T-cell (primary cell): Measurements from ENCODE around the gene TIMP2. TPM values are rescaled to one million over a fixed set of nuclear protein-coding genes. Genes with fewer than 3 reads are reported as not detected.
"Not testable (repeated sequence)": the region's sequence is repeated elsewhere in the genome, so short reads cannot be mapped to it uniquely, and the experiment has no call there.

ENCODE experiments used
- ATAC-seq, 4 experiments: fragments of 200-7000 bp in 3 of 4; fragments of 150-1000 bp in 1 of 4; cut with Tn5 transposase; replicated peaks in 1 of 4; 1 replicate in 3 of 4; 2 replicates in 1 of 4; pipeline ENCODE4 v1.10.0; 2021; ENCODE audit warnings: moderate library complexity in 3 of 4, mild to moderate bottlenecking in 2 of 4, moderate number of reproducible peaks in 1 of 4
- CTCF ChIA-PET, 2 donors: fragments of 300-600 bp; sonication (Branson Sonifier 250); formaldehyde crosslinking; loops; one replicate each; lab custom pipeline; 2022; ENCODE audit warnings: antibody characterized with exemption in 2 of 2; lab: Charles Lee
- POLR2A ChIA-PET, 2 donors: fragments of 300-600 bp; sonication (Branson Sonifier 250); formaldehyde crosslinking; loops; one replicate each; lab custom pipeline; 2022; ENCODE audit warnings: antibody characterized with exemption in 2 of 2; lab: Charles Lee
- DNase-seq, 35 experiments: peaks; one replicate each; pipeline versions ENCODE4 v3.0.0 to v3.0.0-alpha.2; 2013 to 2023
- H3K27ac ChIP-seq: one replicate; pipeline ENCODE4 v1.5.1; 2013; ENCODE audit warnings: low read length
- H3K27me3 ChIP-seq, 2 experiments: replicated peaks in 1 of 2; 1 replicate in 1 of 2; 2 replicates in 1 of 2; pipeline versions ENCODE4 v1.6.1 to v1.7.0; 2013; ENCODE audit warnings: low read length in 1 of 2, mixed read lengths in 1 of 2; ENCODE audit not compliant: control insufficient read depth in 2 of 2, insufficient read depth in 2 of 2; ENCODE audit errors: extremely low read depth in 1 of 2
- H3K36me3 ChIP-seq, 2 donors: 1 replicate in 1 of 2; 2 replicates in 1 of 2; pipeline versions ENCODE4 v1.6.1 to v1.7.0; 2013; ENCODE audit warnings: low read length in 1 of 2; ENCODE audit not compliant: control insufficient read depth in 2 of 2, insufficient read depth in 1 of 2; ENCODE audit errors: extremely low read depth in 1 of 2
- H3K4me1 ChIP-seq, 2 experiments: 1 replicate in 1 of 2; 2 replicates in 1 of 2; pipeline versions ENCODE4 v1.6.1 to v1.7.0; 2013; ENCODE audit warnings: low read length in 2 of 2, mixed read lengths in 1 of 2; ENCODE audit not compliant: insufficient read depth in 2 of 2, control insufficient read depth in 1 of 2; ENCODE audit errors: extremely low read depth in 1 of 2
- H3K4me3 ChIP-seq, 2 donors: 1 replicate in 1 of 2; 2 replicates in 1 of 2; pipeline versions ENCODE4 v1.5.1 to v1.7.0; 2013; ENCODE audit warnings: mild to moderate bottlenecking in 2 of 2, low read length in 1 of 2, moderate library complexity in 1 of 2; ENCODE audit not compliant: control insufficient read depth in 1 of 2; ENCODE audit errors: extremely low read depth in 1 of 2
- H3K9me3 ChIP-seq: 2 replicates; pipeline ENCODE4 v1.7.0; 2013
- H3K27ac Mint-ChIP-seq, 2 donors: one replicate each; pipeline ENCODE4 v1.8.0; 2020 to 2021; ENCODE audit warnings: mild to moderate bottlenecking in 2 of 2, mixed read lengths in 2 of 2
- H3K27me3 Mint-ChIP-seq, 2 donors: one replicate each; pipeline ENCODE4 v1.8.0; 2021 to 2022; ENCODE audit warnings: mixed read lengths in 2 of 2
- H3K36me3 Mint-ChIP-seq: one replicate; pipeline ENCODE4 v1.8.0; 2021; ENCODE audit warnings: mixed read lengths
- H3K4me1 Mint-ChIP-seq, 3 donors: one replicate each; pipeline ENCODE4 v1.8.0; 2020 to 2022; ENCODE audit warnings: mixed read lengths in 3 of 3, mild to moderate bottlenecking in 1 of 3
- H3K4me3 Mint-ChIP-seq, 3 donors: one replicate each; pipeline ENCODE4 v1.8.0; 2020 to 2022; ENCODE audit warnings: mild to moderate bottlenecking in 3 of 3, mixed read lengths in 3 of 3, moderate library complexity in 3 of 3
- H3K9me3 Mint-ChIP-seq, 3 donors: one replicate each; pipeline ENCODE4 v1.8.0; 2020 to 2022; ENCODE audit warnings: mixed read lengths in 3 of 3
- WGBS: methylation state at CpG from one replicate; pipeline ENCODE4 v1.1.5; 2013; ENCODE audit warnings: missing lambda C conversion rate; ENCODE audit not compliant: insufficient coverage; 5-methylcytosine and 5-hydroxymethylcytosine counted together
- total RNA-seq, 35 experiments: library from RNA in 6 of 35; stranded (reverse) in 6 of 35; fragments of 120-200 nt in 1 of 35; gene quantifications; one replicate each; pipeline versions ENCODE4 v1.2.1 to v1.2.4 and lab custom pipeline; 2013 to 2026

TIMP2 gene
- total RNA-seq, 5 donors from 2014 or later (not counting 1 experiment from before 2014, with no cell fraction given), result 5.1 to 6.7 (median 6.5) TPM

DNA sequence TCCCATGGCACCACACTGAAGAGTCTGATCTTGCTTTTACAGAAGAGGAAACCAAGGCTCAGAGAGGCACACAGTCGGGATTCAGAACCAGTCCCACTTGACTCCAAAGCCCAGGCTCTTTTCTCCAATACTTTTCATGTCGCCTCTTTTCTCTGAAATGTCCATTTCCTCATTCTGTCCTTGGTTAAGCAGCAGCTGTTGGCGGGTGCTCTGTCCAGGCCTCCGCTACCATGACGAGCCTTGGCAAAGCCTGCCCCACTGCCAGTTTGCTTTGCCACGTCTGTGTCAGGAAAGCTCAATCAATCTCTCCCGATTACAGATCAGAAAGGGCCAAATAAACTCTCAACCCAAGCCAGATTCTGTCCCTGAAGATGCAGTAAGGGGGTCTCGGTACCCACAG is 13.1 kb downstream of the TIMP2 start:
- Mint-ChIP-seq H3K4me1 (peaks cover 5 to 15% (median 11%) of the 10 kb centered on the region in 3 donors), H3K27me3 (peaks cover 0 to 7% of the 10 kb centered on the region in 2 donors), H3K4me3 (no peak overlapping the region), H3K9me3 (no peaks in the 10 kb centered on the region), H3K36me3 (no peaks in the 10 kb centered on the region), H3K27ac (no peak overlapping the region)
- 74% methylated on average over 7 of the region's 8 CpGs for WGBS
- H3K27me3 ChIP-seq, result peaks cover 0 to 15% of the 10 kb centered on the region in 2 experiments
- no peak overlapping the region for H3K27ac ChIP-seq
- no peaks in the 10 kb centered on the region for H3K9me3 ChIP-seq
- no peaks in the 10 kb centered on the region for H3K36me3 ChIP-seq
- ChIA-PET CTCF (no interaction called here), POLR2A (interaction anchor here in 1 of 2 donors (0.6 kb wide), 1 partner anchor 61 kb away, joined by 3 read pairs; no protein-coding TSS in a partner anchor)
- DNase-seq, result no peak
- ATAC-seq, result no peak
- no peak overlapping the region for H3K4me3 ChIP-seq
- H3K4me1 ChIP-seq, result peaks cover 2 to 13% of the 10 kb centered on the region in 2 experiments

DNA sequence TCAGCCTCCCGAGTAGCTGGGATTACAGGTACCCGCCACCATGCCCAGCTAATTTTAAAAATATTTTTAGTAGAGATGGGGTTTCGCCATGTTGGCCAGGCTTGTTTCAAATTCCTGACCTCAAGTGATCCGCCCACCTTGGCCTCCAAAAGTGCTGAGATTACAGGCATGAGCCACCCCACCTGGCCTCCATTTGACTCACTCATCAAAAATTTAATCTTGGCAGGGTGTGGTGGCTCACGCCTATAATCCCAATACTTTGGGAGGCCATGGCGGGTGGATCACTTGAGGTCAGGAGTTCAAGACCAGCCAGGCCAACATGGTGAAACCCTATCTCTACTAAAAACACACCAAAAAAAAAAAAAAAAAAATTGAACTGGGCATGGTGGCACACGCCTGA is 13.6 kb downstream of the TIMP2 start:
- CTCF ChIA-PET, H3K4me3 ChIP-seq, H3K4me3 Mint-ChIP-seq, POLR2A ChIA-PET, H3K36me3 Mint-ChIP-seq, H3K27ac ChIP-seq, H3K27ac Mint-ChIP-seq, ATAC-seq, H3K27me3 Mint-ChIP-seq, H3K9me3 Mint-ChIP-seq, DNase-seq, H3K9me3 ChIP-seq, H3K36me3 ChIP-seq: not testable (repeated sequence)
- H3K4me1 ChIP-seq, result peaks cover 2 to 11% of the 10 kb centered on the region in 2 experiments
- 94% methylated on average over 3 of the region's 7 CpGs for WGBS
- H3K4me1 Mint-ChIP-seq, result peaks cover 5 to 12% (median 9%) of the 10 kb centered on the region in 3 donors
- peaks cover 0 to 12% of the 10 kb centered on the region in 2 experiments for H3K27me3 ChIP-seq

DNA sequence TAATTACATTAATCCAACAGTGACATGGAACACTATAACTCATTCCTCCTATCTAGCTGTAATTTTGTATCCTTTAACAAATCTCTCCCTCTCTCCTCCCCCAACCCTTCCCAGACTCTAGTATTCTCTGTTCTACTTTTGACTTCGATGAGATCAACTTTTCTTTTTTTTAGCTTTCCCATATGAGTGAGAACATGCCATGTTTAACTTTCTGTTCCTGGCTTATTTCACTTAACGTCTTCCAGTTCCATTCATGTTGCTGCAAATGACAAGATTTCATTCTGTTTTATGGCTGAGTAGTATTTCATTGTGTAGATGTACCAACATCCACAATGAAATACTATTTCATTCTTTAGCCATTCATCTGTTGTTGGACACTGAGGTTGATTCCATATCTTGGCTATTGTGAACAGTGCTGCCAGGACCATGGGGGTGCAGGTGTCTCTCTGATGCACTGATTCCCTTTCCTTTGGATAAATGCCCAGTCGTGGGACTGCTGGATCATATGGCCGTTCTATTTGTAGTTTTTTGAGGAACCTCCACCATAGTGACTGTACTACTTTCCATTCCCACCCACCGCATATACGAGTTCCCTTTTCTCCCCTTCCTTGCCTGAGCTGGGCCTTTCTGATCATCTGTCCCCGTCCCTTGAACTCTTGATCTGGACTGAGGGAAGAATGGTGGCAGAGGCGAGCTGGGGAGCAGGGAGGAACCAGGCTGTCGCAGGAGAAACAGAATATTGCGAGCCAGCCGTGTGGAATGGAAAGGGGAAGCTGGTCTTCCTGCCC is 14.5 kb downstream of the TIMP2 start:
- no peaks in the 10 kb centered on the region for H3K9me3 Mint-ChIP-seq
- no peak overlapping the region for H3K27ac Mint-ChIP-seq
- ChIA-PET POLR2A (no interaction called here), CTCF (no interaction called here)
- peaks cover under 1 to 4% (median under 1%) of the 10 kb centered on the region in 3 donors for H3K4me1 Mint-ChIP-seq
- WGBS, result no CpG with 5 or more reads among the region's 11 CpGs
- H3K36me3 ChIP-seq, result no peaks in the 10 kb centered on the region
- H3K27me3 ChIP-seq, result peaks cover 0 to 4% of the 10 kb centered on the region in 2 experiments
- no peaks in the 10 kb centered on the region for H3K9me3 ChIP-seq
- peaks cover 0 to 2% of the 10 kb centered on the region in 2 experiments for H3K4me1 ChIP-seq
- peaks cover 0 to 3% of the 10 kb centered on the region in 2 donors for H3K27me3 Mint-ChIP-seq
- DNase-seq (peak in 1 of 35 experiments; percentile 26), ATAC-seq (no peak)
- no peak overlapping the region for H3K4me3 Mint-ChIP-seq
- no peak overlapping the region for H3K27ac ChIP-seq
- no peak overlapping the region for H3K4me3 ChIP-seq
- no peaks in the 10 kb centered on the region for H3K36me3 Mint-ChIP-seq

GRCh38 chr17:78908426-78908825 is 16.8 kb downstream of the TIMP2 start:
- Histone ChIP-seq H3K4me1 (no peaks in the 10 kb centered on the region), H3K36me3 (no peaks in the 10 kb centered on the region), H3K4me3 (no peak overlapping the region), H3K27ac (no peak overlapping the region), H3K9me3 (no peaks in the 10 kb centered on the region), H3K27me3 (peaks cover 0 to 4% of the 10 kb centered on the region in 2 experiments)
- 71% methylated on average over 1 of the region's 4 CpGs for WGBS
- Mint-ChIP-seq H3K9me3 (no peaks in the 10 kb centered on the region), H3K36me3 (no peaks in the 10 kb centered on the region), H3K4me3 (no peak overlapping the region), H3K27ac (no peak overlapping the region), H3K4me1 (peaks cover 2 to 4% (median 2%) of the 10 kb centered on the region in 3 donors), H3K27me3 (peaks cover 0 to 3% of the 10 kb centered on the region in 2 donors)
- ChIA-PET POLR2A (no interaction called here), CTCF (no interaction called here)
- DNase-seq (no peak), ATAC-seq (no peak)

DNA sequence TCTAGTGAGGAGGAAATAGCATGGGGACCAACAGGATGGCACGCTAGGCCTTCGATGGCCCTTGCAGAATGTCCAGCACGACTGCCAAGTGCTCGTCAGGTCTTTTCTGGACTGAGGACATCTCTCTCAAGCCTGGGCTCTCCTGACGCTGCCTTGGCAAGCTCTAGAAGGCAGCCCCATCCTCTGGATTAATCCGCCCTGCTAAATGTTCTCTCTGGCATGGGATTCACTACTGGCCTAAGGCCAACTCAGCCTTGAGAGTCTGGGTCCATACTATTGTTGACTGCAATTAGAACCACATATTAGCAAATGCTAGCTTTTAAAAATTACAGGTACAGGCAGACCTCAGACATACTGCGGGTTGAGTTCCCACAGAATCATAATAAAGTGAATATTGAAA is 19.6 kb downstream of the TIMP2 start:
- Histone ChIP-seq H3K27ac (no peak overlapping the region), H3K4me1 (peaks cover 0 to 5% of the 10 kb centered on the region in 2 experiments), H3K4me3 (no peak overlapping the region), H3K27me3 (peaks cover 0 to 15% of the 10 kb centered on the region in 2 experiments), H3K9me3 (no peaks in the 10 kb centered on the region), H3K36me3 (no peaks in the 10 kb centered on the region)
- WGBS, result 87% methylated on average over 6 of the region's 7 CpGs
- no peak for DNase-seq
- POLR2A ChIA-PET, result interaction anchor here in 1 of 2 donors (0.7 kb wide), 1 partner anchor 37 kb away, joined by 3 read pairs; no protein-coding TSS in a partner anchor
- Mint-ChIP-seq H3K27ac (no peak overlapping the region), H3K4me3 (no peak overlapping the region), H3K27me3 (peaks cover 0 to 3% of the 10 kb centered on the region in 2 donors), H3K36me3 (no peaks in the 10 kb centered on the region), H3K9me3 (no peaks in the 10 kb centered on the region), H3K4me1 (peaks cover 4 to 9% (median 8%) of the 10 kb centered on the region in 3 donors)
- CTCF ChIA-PET, result no interaction called here
- no peak for ATAC-seq

GRCh38 chr17:78905116-78905515 is 20.1 kb downstream of the TIMP2 start:
- Histone ChIP-seq H3K36me3 (no peaks in the 10 kb centered on the region), H3K27me3 (peaks cover 0 to 15% of the 10 kb centered on the region in 2 experiments), H3K9me3 (no peaks in the 10 kb centered on the region), H3K27ac (no peak overlapping the region), H3K4me3 (no peak overlapping the region), H3K4me1 (peaks cover 0 to 5% of the 10 kb centered on the region in 2 experiments)
- ATAC-seq (no peak), DNase-seq (no peak)
- Mint-ChIP-seq H3K27me3 (peaks cover 0 to 3% of the 10 kb centered on the region in 2 donors), H3K4me3 (no peak overlapping the region), H3K36me3 (no peaks in the 10 kb centered on the region), H3K27ac (no peak overlapping the region), H3K4me1 (peaks cover 4 to 9% (median 8%) of the 10 kb centered on the region in 3 donors), H3K9me3 (no peaks in the 10 kb centered on the region)
- 75% methylated on average over 1 of the region's 6 CpGs for WGBS
- ChIA-PET CTCF (no interaction called here), POLR2A (interaction anchor here in 1 of 2 donors (0.5 to 0.7 kb wide), 2 partner anchors 37 to 57 kb away, joined by 3 read pairs; no protein-coding TSS in a partner anchor)
